Activated CD4-positive, alpha-beta T cell treated with anti-CD3 and anti-CD28 coated beads for 36 hours (primary cell): ENCODE measurements around the gene DFFA. TPM values are rescaled to one million over a fixed set of nuclear protein-coding genes. Genes with fewer than 3 reads are reported as not detected.
"Not testable (repeated sequence)": the region's sequence is repeated elsewhere in the genome, so short reads cannot be mapped to it uniquely, and the experiment has no call there.

Source experiments
- ATAC-seq: fragments of 200-7000 bp; cut with Tn5 transposase; one replicate; pipeline ENCODE4 v1.10.0; 2021; ENCODE audit warnings: mild to moderate bottlenecking, moderate library complexity
- CTCF ChIA-PET: fragments of 350-600 bp; sonication (Branson Sonifier 250); formaldehyde crosslinking; loops from one replicate; lab custom pipeline; 2021; ENCODE audit warnings: antibody characterized with exemption; lab: Charles Lee
- POLR2A ChIA-PET: fragments of 350-600 bp; sonication (Branson Sonifier 250); formaldehyde crosslinking; loops from one replicate; lab custom pipeline; 2021; ENCODE audit warnings: antibody characterized with exemption, inconsistent platforms; lab: Charles Lee
- DNase-seq: peaks from one replicate; pipeline ENCODE4 v3.0.0-alpha.2; 2020
- H3K27ac Mint-ChIP-seq: one replicate; pipeline ENCODE4 v1.8.0; 2021; ENCODE audit warnings: mixed read lengths
- H3K27me3 Mint-ChIP-seq: one replicate; pipeline ENCODE4 v1.8.0; 2021; ENCODE audit warnings: mixed read lengths
- H3K36me3 Mint-ChIP-seq: one replicate; pipeline ENCODE4 v1.8.0; 2021; ENCODE audit warnings: low read depth, mixed read lengths
- H3K4me1 Mint-ChIP-seq: one replicate; pipeline ENCODE4 v1.8.0; 2021; ENCODE audit warnings: mixed read lengths
- H3K4me3 Mint-ChIP-seq: one replicate; pipeline ENCODE4 v1.8.0; 2021; ENCODE audit warnings: mild to moderate bottlenecking, moderate library complexity, mixed read lengths
- H3K9me3 Mint-ChIP-seq: one replicate; pipeline ENCODE4 v1.8.0; 2021; ENCODE audit warnings: low read depth, mixed read lengths
- intact Hi-C, 2 experiments: fragments of 100-400 bp; cut with DNase I in 1 of 2; cut with micrococcal nuclease in 1 of 2; formaldehyde crosslinking; loops; one replicate each; pipeline versions ENCODE4 v1.14.2 to v1.15.1; 2022 to 2024; cut with DNase I, micrococcal nuclease
- total RNA-seq, 2 experiments: library from RNA; stranded (reverse); gene quantifications; one replicate each; pipeline ENCODE4 v1.2.3, GENCODE V29; 2021

Gene DFFA
- total RNA-seq, 2 experiments from 2014 or later = 45.7 to 46.4 TPM

DNA sequence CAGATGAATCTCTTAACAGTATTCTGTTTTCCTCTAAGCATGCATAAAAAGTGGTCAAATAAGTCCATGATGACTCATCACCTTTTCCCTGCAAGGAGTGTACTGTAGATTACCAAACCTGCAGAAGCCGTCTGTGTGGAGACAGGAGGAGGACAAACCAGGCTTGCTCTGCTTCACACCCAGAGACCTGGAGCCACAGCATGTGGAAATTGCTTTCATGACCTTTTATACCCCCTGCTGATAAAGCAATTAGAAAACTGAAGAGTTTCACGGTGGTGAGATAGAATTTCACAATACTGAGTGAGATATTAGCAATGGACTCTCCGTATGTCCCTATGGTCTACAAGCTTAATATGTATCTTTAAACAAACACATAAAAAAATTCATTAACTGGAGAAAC lies 13.1 kb downstream of the DFFA start:
- intact Hi-C loops = no loop called here
- ATAC-seq (no peak), DNase-seq (no peak)
- Mint-ChIP-seq H3K4me1 (no peaks in the 10 kb centered on the region), H3K4me3 (no peak overlapping the region), H3K27ac (no peak overlapping the region), H3K27me3 (no peaks in the 10 kb centered on the region), H3K9me3 (no peaks in the 10 kb centered on the region), H3K36me3 (peaks cover 34% of the 10 kb centered on the region)
- POLR2A ChIA-PET = interaction anchor here (0.7 kb wide), 1 partner anchor 249 kb away, joined by 8 read pairs; the partner anchor contains the start of gene KIF1B
- CTCF ChIA-PET = interaction anchor here (0.6 kb wide), 1 partner anchor 400 kb away, joined by 4 read pairs; no protein-coding TSS in a partner anchor

DNA sequence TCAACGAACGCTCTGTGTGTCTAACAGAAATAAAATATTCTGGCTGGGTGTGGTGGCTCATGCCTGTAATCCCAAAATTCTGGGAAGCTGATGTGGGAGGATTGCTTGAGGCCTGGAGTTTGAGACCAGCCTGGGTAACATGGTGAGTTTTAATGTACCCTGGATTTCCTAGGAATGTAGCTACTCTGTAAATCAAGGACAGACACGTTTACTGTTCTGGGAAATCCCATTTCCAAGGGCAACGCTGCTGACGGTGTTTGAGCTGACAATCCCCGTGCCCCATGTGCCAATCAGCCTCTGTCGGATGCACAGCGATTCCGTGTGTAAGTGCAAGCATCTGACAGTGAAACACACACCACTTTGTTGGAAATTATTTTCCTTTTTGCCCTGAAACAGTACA lies 14.5 kb downstream of the DFFA start:
- no peak for DNase-seq
- H3K4me3 Mint-ChIP-seq = no peak overlapping the region
- H3K27ac Mint-ChIP-seq = no peak overlapping the region
- intact Hi-C loops = no loop called here
- no peak for ATAC-seq
- peaks cover 29% of the 10 kb centered on the region for H3K36me3 Mint-ChIP-seq
- CTCF ChIA-PET = interaction anchor here (0.7 to 0.9 kb wide), 2 partner anchors 37 to 410 kb away, joined by 3 read pairs; no protein-coding TSS in a partner anchor
- no peaks in the 10 kb centered on the region for H3K4me1 Mint-ChIP-seq
- no peaks in the 10 kb centered on the region for H3K27me3 Mint-ChIP-seq
- POLR2A ChIA-PET = no interaction called here
- H3K9me3 Mint-ChIP-seq = no peaks in the 10 kb centered on the region

DNA sequence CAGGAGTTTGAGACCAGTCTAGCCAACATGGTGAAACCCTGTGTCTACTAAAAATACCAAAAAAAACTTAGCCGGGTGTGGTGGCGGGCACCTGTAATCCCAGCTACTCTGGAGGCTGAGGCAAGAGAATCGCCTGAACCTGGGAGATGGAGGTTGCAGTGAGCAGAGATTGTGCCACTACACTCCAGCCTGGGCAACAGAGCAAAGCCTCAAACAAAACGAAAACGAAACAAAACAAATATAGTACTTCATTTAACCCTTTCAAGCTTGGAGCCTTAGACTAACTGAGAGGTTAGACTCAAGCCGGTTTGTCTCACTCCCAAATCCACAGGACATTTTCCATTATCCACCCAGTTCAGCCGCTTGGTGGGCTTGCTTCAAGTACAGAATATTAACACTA lies 14.9 kb downstream of the DFFA start:
- CTCF ChIA-PET = interaction anchor here (0.7 to 1.4 kb wide), 2 partner anchors 37 to 411 kb away, joined by 3 to 7 read pairs; no protein-coding TSS in a partner anchor
- H3K4me3 Mint-ChIP-seq, H3K9me3 Mint-ChIP-seq, H3K27me3 Mint-ChIP-seq, intact Hi-C loops, H3K27ac Mint-ChIP-seq, H3K4me1 Mint-ChIP-seq, DNase-seq: not testable (repeated sequence)
- ATAC-seq = peak; percentile 26
- POLR2A ChIA-PET = interaction anchor here (0.6 kb wide), 1 partner anchor 21 kb away, joined by 6 read pairs; no protein-coding TSS in a partner anchor
- H3K36me3 Mint-ChIP-seq = peaks cover 26% of the 10 kb centered on the region

DNA sequence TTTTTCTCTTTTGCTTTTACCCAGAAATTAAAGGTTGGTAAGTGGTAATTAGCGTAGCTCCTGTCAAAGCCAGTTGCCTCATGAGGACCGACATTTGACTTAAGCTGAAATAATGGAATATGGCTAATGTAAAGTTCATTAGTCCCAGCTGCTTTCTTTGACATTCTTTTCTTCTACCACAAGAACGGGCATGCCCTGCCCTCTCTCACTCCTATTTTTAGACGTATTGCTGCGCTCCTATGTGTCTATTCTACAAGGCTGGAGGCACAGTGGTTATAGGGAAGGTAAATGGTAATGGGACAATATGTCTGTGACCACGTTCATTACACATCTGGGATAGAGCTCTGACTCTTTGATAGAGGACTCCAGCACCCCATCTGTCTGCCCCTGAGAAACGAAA lies 15.7 kb downstream of the DFFA start:
- CTCF ChIA-PET = interaction anchor here (1.4 kb wide), 1 partner anchor 38 kb away, joined by 7 read pairs; no protein-coding TSS in a partner anchor
- DNase-seq (no peak), ATAC-seq (no peak)
- POLR2A ChIA-PET = no interaction called here
- peaks cover 22% of the 10 kb centered on the region for H3K36me3 Mint-ChIP-seq
- no peaks in the 10 kb centered on the region for H3K27me3 Mint-ChIP-seq
- H3K4me1 Mint-ChIP-seq = no peaks in the 10 kb centered on the region
- H3K9me3 Mint-ChIP-seq = no peaks in the 10 kb centered on the region
- intact Hi-C loops = no loop called here
- H3K27ac Mint-ChIP-seq = no peak overlapping the region
- H3K4me3 Mint-ChIP-seq = no peak overlapping the region

DNA sequence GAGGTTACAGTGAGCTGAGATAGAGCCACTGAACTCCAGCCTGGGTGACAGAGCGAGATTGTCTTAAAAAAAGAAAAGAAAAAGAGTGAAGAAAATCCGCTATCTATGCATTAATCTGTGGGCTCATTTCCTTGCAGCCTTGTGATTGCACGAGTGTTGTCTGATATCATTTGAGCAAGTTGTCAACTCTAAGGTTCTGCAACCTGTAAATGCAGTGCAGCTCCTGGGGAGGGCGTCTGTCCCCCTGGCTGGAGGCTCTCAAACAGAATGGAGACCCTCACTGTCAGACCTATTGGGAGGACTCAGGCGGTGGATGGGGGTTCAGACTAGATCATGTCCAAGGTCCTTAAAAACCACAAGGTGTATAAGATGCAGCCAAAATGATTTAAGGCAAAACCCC lies 16.3 kb downstream of the DFFA start:
- H3K4me1 Mint-ChIP-seq = peaks cover 1% of the 10 kb centered on the region
- no peaks in the 10 kb centered on the region for H3K9me3 Mint-ChIP-seq
- no peak for DNase-seq
- POLR2A ChIA-PET = interaction anchor here (0.5 kb wide), 1 partner anchor 220 kb away, joined by 5 read pairs; no protein-coding TSS in a partner anchor
- H3K27me3 Mint-ChIP-seq = no peaks in the 10 kb centered on the region
- ATAC-seq = no peak
- H3K36me3 Mint-ChIP-seq = peaks cover 16% of the 10 kb centered on the region
- intact Hi-C loops = no loop called here
- no peak overlapping the region for H3K27ac Mint-ChIP-seq
- CTCF ChIA-PET = interaction anchor here (0.6 to 1.4 kb wide), 3 partner anchors 18 to 840 kb away, joined by 3 to 7 read pairs (median 4); no protein-coding TSS in a partner anchor
- no peak overlapping the region for H3K4me3 Mint-ChIP-seq

DNA sequence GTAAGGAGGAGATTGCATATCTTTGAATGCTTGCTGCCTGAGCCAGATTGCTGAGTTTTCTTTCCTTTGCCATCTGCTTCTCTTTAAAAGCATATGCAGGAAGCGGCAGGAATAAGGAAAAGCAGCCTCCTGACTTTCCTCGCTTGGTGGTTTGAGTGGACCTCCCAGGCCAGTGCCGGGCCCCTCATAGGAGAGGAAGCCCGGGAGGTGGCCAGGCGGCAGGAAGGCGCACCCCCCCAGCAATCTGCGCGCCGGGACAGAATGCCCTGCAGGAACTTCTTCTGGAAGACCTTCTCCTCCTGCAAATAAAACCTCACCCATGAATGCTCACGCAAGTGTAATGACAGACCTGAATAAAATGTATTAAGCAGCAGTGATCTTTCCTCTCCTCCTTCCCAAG lies 21.0 kb downstream of the DFFA start:
- H3K27me3 Mint-ChIP-seq = no peaks in the 10 kb centered on the region
- intact Hi-C loops = no loop called here
- ATAC-seq = no peak
- H3K27ac Mint-ChIP-seq = no peak overlapping the region
- peaks cover 12% of the 10 kb centered on the region for H3K36me3 Mint-ChIP-seq
- H3K4me3 Mint-ChIP-seq = no peak overlapping the region
- CTCF ChIA-PET = interaction anchor here (1.8 kb wide), 1 partner anchor 9 kb away, joined by 5 read pairs; no protein-coding TSS in a partner anchor
- H3K9me3 Mint-ChIP-seq = no peaks in the 10 kb centered on the region
- no peak for DNase-seq
- POLR2A ChIA-PET = interaction anchor here (0.6 kb wide), 1 partner anchor 17 kb away, joined by 3 read pairs; no protein-coding TSS in a partner anchor
- H3K4me1 Mint-ChIP-seq = peaks cover 1% of the 10 kb centered on the region

DNA sequence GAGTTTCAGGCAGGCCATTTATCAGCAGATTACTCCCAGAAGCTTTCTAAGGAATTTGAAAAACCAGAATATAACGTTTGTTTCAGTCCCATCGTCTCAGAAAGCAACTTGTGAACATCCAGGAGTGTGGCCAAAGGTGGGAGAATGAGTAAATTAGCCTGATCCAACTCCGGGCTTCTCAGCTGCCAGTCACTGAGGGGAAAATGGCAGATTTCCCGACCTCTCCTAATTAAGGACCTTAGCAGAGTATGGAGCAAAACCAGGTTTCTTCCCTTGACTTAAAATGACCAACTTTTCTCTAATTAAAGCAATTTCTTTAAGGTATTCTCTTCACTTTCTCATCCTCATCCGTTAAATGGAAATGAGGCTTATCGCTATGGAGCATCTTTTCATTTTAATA lies 21.5 kb downstream of the DFFA start:
- Mint-ChIP-seq H3K4me1 (peaks cover 1% of the 10 kb centered on the region), H3K27me3 (no peaks in the 10 kb centered on the region), H3K9me3 (no peaks in the 10 kb centered on the region), H3K36me3 (peaks cover 8% of the 10 kb centered on the region), H3K4me3 (no peak overlapping the region), H3K27ac (no peak overlapping the region)
- DNase-seq = no peak
- ATAC-seq = no peak
- ChIA-PET CTCF (no interaction called here), POLR2A (no interaction called here)
- intact Hi-C loops = no loop called here

DNA sequence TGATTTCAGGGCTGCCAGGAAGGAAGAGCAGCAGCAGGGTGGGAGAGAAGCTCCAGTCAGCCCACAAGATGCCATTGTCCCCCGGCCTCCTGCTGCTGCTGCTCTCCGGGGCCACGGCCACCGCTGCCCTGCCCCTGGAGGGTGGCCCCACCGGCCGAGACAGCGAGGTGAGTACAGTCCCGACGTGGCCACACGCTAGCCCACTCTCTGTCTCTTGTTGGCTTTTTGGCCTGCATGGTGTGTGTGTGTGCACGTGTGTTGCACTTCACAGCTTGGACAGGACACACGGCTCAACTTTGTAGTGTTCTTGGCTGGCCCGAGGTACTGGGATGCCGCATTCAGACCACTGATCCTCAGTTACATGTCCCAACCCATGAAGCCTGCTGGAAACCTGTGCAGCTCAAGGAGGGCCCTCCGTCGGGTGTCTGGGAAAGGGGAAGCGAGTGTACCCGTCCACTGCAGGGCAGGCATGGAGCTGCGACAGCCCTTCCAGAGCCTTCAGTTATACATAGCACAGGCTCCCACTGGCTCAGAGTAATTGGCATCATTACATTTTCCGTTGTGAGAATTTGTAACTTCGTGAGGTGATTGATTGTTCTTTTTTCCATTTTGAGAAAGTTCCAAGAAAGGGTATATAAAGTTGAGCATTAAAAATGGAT lies 22.0 kb downstream of the DFFA start:
- Mint-ChIP-seq H3K27ac (no peak overlapping the region), H3K27me3 (no peaks in the 10 kb centered on the region), H3K36me3 (peaks cover 8% of the 10 kb centered on the region), H3K9me3 (no peaks in the 10 kb centered on the region), H3K4me3 (no peak overlapping the region), H3K4me1 (peaks cover 1% of the 10 kb centered on the region)
- intact Hi-C loops = no loop called here
- ATAC-seq (no peak), DNase-seq (no peak)
- POLR2A ChIA-PET = no interaction called here
- CTCF ChIA-PET = interaction anchor here (0.6 kb wide), 2 partner anchors 13 to 39 kb away, joined by 3 to 4 read pairs; no protein-coding TSS in a partner anchor

DNA sequence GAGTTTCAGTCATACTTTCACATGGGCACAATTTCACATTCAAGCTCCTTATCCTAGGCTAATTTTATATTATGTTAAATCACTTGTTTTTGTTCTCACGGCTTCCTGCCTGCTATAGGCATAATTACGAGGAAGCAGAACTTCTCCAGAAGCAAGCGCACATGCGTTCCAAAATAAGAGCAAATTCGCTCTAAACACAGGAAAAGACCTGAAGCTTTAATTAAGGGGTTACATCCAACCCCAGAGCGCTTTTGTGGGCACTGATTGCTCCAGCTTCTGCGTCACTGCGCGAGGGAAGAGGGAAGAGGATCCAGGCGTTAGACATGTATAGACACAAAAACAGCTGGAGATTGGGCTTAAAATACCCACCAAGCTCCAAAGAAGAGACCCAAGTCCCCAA lies 22.6 kb downstream of the DFFA start, which contains the start of gene CORT:
Gene CORT (plus strand): TSS at position 281 of the 400 bp plus-strand sequence. CDS start 193 bp downstream, outside the sequence.
- H3K4me1 Mint-ChIP-seq = peaks cover 3% of the 10 kb centered on the region
- no peak for ATAC-seq
- H3K27me3 Mint-ChIP-seq = no peaks in the 10 kb centered on the region
- ChIA-PET CTCF (interaction anchor here (0.6 to 1.0 kb wide), 3 partner anchors 13 to 45 kb away, joined by 3 to 4 read pairs (median 3); no protein-coding TSS in a partner anchor), POLR2A (interaction anchor here (0.5 to 0.6 kb wide), 2 partner anchors 9 to 920 kb away, joined by 3 read pairs; no protein-coding TSS in a partner anchor)
- H3K9me3 Mint-ChIP-seq = no peaks in the 10 kb centered on the region
- H3K4me3 Mint-ChIP-seq = no peak within 1 kb of the TSS
- intact Hi-C loops = no loop called here
- H3K36me3 Mint-ChIP-seq = peaks cover 11% of the 10 kb centered on the region
- no peak for DNase-seq
- H3K27ac Mint-ChIP-seq = no peak within 1 kb of the TSS

DNA sequence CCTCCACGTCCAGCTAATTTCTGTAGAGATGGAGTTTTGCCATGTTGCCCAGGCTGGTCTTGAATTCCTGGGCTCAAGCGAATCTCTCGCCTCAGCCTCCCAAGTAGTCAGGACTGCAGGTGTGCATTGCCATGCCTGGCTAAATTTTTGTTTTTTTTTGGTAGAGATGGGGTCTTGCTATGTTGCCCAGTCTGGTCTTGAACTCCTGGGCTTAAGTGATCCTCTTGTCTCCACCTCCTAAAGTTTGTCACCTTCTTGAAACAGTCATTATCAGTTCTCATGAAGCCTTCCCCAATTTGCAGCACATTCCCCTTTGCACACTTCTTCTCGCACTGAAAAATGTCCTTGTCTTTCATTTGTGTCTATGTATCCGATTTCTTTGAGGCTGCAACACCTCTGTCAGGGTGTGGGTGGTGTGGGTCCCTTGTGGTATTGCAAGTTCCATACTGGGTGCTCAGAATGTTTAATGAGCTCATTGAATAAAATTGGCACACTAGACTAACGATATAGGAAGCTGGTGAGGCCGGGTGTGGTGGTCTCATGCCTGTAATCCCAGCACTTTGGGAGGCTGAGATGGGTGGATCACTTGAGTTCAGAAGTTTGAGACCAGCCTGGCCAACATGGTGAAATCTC lies 25.4 kb downstream of the DFFA start:
- no peak for DNase-seq
- Mint-ChIP-seq H3K4me1 (peaks cover 3% of the 10 kb centered on the region), H3K4me3 (no peak overlapping the region), H3K36me3 (peaks cover 13% of the 10 kb centered on the region), H3K27ac (no peak overlapping the region), H3K27me3 (no peaks in the 10 kb centered on the region), H3K9me3 (no peaks in the 10 kb centered on the region)
- intact Hi-C loops = no loop called here
- ChIA-PET POLR2A (interaction anchor here (0.6 kb wide), 1 partner anchor 562 kb away, joined by 4 read pairs; no protein-coding TSS in a partner anchor), CTCF (interaction anchor here (0.7 to 0.8 kb wide), 2 partner anchors 13 to 1420 kb away, joined by 3 to 6 read pairs; no protein-coding TSS in a partner anchor)
- ATAC-seq = no peak

DNA sequence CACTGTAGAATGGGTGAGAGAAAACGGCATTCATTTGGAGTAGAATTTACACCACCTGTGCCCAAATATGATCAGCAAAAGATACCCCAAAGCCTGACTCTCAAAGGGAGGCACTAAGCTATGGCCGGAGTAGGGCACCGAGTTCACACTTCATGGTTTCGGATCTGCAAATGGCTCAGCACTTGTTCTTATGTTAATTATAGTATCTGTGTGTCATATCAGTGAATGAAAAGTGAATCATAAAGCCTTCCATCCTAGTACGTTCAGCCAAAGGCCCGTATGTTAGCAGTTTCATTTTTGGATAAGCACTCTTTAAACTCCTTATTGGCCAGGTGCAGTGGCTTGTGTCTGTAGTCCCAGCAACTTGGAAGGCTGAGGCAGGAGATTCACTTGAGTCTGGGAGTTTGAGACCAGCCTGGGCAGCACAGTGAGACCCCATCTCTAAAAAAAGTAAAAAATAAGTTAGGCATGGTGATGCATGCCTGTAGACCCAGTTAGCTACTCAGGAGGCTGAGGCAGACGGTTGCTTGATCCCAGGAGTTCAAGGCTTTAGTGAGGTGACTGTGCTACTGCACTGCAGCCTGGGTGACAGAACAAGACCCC lies 27.4 kb downstream of the DFFA start:
- peak; percentile 11 for DNase-seq
- POLR2A ChIA-PET = no interaction called here
- CTCF ChIA-PET = interaction anchor here (0.6 to 1.7 kb wide), 2 partner anchors 15 to 362 kb away, joined by 3 to 7 read pairs; partner anchors contain the start of gene CENPS

More for the DNA sequence above, 27.4 kb downstream of the DFFA start:
- intact Hi-C loops = no loop called here
- Mint-ChIP-seq H3K4me3 (no peak overlapping the region), H3K4me1 (peaks cover 2% of the 10 kb centered on the region), H3K36me3 (peaks cover 13% of the 10 kb centered on the region), H3K27me3 (no peaks in the 10 kb centered on the region), H3K27ac (no peak overlapping the region), H3K9me3 (no peaks in the 10 kb centered on the region)
- ATAC-seq = peak; percentile 75
